GM18519 (cell line): Measurements from ENCODE around the gene ACVR1B.

ENCODE experiments used
- ATAC-seq: cut with Tn5 transposase; IDR thresholded peaks from one replicate; pipeline ENCODE4 v1.9.1; 2021; ENCODE audit warnings: mild to moderate bottlenecking, moderate library complexity; ENCODE audit not compliant: unreplicated experiment, low FRiP score

Gene ACVR1B

DNA sequence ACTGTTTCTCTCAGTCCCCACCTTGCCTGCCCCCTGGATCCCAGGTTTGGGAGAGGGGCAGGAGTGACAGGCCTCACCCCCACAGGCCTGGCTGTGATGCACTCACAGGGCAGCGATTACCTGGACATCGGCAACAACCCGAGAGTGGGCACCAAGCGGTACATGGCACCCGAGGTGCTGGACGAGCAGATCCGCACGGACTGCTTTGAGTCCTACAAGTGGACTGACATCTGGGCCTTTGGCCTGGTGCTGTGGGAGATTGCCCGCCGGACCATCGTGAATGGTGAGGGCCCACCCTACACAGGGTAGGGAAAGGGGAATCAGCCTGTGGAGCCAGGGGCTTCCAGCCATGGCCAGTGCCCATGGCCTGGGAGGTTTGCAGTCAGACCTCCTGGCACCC lies 35.5 kb upstream of the ACVR1B start:
- ATAC-seq: no peak

DNA sequence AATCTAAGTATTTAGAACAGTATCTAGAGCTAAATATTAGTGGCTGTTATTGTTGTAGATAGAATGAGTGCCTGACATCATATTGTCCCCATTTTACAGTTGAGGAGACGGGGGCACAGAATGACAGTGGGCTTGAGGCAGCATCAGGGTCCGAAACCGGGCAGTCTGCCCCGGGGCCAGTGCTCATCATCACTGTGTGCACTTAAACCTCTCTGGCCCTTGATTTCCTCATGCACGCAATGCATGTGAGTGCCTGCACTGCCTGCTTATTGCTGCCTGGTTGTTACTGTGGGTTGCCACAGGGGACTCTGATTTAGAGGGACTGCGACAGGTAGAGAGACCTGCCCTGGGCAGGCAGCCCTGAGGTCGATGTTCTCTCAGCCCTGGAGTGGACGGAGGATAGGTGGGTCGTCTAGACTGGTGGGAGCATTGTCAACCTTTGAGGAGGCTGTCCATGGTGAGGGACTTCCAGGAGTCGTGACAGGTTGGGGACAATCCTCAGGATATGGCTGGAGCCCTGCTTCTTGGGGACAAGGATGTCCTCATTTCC lies 34.4 kb upstream of the ACVR1B start:
- ATAC-seq: no peak

DNA sequence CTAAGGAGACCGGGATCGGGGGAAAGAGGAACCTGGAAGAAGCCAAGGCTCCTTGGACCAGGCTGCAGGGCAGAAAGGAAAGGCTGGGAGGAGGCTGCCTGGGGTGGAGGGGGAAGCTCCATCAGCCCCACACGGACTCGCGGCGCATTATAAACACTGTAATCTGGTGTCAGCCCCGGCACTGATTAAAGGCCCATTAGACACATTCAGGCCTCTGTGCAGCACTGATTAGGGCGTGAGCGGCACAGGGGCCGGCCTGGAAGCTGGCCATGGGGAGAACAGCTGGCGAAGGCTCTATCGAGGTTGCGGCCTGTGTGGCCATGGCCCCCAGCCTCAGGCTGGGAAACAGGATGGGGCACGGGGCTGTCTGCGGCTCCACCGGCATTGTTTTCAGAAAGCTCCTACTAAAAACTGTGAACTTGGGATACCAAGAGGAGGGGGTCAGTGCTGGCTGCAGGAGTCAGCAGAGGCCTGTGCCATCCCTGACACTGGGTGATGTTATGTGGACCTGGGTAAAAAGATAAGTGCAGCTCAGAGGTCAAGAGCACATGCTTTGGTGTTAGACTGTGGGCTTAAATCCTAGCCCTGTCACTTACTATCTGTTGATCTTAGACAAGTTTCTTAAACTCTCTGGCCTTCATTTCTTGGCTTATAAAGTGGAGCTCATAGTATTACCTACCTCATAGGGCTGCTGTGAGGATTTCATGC lies 33.6 kb upstream of the ACVR1B start:
- ATAC-seq: no peak

DNA sequence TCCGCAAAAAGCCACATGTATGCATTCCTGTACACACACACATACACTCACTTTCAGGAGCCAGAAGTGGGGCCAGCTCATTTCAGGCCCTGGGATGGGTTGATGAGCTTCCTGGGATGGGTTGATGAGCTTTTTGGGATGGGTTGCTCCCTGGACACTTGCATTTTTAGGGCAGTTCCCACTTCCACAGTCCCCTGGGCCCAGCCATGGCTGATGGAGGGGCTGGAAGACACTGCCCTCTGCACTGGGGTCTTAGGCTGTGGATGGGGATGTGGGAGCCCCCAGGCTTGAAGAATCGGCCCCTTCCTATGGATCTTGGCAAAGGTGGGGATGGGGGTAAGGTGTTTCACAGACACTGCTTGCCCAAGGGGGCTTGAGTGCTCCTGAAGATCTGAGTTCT lies 31.5 kb upstream of the ACVR1B start:
- no peak for ATAC-seq

DNA sequence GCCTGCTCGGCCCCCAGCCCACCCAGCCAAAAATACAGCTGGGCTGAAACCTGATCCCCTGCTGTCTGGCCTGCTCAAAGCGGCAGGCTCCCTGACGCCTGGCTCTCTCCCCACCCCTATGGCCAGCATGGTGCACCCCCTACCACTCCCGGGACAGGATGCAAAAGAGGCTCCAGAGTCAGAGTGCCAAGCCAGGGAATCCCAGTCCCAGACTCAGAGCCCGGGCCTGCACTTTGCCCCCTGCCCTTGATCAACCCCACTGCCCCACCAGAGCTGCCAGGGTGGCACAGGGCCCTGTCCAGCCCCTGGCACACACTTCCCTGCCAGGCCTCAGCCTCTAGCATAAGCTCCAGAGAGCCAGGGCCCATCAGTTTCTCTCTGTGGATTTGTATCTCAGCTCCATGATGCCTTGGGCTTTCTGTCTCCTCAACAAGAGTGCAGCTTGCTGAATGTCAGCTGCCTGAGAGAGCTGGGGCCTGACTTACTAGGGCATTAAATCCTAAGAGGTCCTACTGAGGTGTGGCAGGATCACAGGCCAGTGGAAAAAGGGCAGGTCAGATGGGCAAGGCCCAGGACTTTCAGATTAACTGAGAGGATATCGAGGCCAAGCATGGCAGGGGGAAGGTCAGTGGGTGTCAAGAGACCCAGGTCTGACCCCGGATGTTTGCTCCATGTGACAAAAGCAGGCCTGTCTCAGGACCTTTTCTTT lies 30.3 kb upstream of the ACVR1B start:
- ATAC-seq: no peak

GRCh38 chr12:51922146-51922545 lies 29.4 kb upstream of the ACVR1B start:
- ATAC-seq: no peak

- no peak for ATAC-seq
These were observed 28.6 kb upstream of the ACVR1B start for GRCh38 chr12:51922762-51923505.

GRCh38 chr12:51923506-51924365 lies 27.8 kb upstream of the ACVR1B start:
- ATAC-seq: no peak

DNA sequence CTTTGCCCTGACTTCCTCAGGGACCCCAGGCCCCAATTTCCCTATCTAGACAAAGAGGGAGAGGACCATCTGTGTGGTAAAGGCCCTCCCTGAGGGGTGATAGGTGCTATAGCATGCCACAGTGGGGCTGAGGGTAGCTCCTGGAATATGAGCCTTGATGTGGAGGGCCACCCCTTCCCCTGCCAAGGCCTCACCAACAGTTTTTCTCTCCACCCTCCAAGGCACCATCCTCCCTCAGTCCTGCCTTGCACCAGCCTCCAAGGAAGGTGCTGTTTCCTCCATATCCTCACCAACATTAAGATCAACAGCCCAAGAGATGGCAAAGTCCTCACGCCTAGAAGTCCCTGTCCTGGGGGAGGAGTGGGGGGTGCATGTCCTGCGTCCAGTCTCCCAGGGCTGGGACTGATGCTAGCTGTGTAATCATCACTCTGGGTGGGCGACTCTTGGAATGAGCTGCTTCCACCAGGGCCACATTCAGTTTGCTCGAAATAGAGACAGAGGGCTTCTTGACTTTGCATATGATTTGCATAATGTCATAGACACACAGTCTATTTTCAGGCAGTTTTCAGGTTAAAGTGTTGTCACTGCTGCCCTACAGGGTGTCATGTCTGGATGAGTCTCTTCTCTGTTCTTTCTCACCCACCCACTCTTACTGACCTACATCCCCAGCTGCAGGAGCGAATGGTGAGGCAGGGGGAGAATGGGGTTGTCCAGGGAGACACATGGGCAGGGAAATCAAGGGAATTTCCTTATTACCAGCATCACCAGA lies 26.8 kb upstream of the ACVR1B start:
- no peak for ATAC-seq

- ATAC-seq: no peak
These were observed 26.0 kb upstream of the ACVR1B start for GRCh38 chr12:51925346-51926063.

- ATAC-seq: no peak
These were observed 25.4 kb upstream of the ACVR1B start for GRCh38 chr12:51926064-51926632.

DNA sequence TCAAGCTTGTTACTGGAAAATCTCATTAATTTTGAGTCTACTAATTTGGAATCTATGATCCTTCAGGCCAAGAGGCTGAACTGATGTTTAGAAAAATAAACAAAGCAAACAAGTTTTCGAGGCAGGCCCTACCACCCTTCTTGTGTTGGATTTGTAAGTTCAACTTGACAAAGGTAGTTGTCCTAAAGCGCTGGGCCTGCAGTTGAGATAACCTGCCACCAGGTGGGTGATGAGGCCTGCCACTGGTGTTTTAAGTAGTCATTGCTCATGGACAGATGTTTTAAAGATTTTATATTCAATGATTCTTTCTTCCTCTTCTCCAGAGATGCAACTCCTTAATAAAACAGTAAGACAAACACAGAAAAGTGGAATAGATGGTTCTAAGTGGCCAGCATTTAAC lies 24.8 kb upstream of the ACVR1B start:
- no peak for ATAC-seq

- ATAC-seq: no peak
These were observed 19.1 kb upstream of the ACVR1B start for GRCh38 chr12:51932218-51933076.

DNA sequence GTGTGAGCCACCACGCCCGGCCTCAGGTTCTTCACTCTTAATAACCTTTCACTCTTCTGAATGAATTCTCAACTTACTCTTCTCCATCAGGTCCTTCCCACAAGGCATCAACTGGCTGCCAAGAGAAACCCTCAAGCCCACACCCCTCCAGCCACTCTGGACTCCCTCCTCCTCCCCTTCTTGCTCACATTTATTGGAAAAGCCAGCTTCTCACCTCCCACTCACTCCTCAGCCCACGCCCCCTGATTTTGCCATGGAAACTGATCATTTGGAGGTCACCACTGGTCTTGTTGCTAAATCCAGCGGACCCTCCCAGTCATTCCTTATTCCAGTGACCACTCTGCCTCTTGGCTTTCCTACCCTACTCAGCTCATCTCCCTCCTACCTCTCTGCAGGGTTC lies 17.4 kb upstream of the ACVR1B start:
- no peak for ATAC-seq

DNA sequence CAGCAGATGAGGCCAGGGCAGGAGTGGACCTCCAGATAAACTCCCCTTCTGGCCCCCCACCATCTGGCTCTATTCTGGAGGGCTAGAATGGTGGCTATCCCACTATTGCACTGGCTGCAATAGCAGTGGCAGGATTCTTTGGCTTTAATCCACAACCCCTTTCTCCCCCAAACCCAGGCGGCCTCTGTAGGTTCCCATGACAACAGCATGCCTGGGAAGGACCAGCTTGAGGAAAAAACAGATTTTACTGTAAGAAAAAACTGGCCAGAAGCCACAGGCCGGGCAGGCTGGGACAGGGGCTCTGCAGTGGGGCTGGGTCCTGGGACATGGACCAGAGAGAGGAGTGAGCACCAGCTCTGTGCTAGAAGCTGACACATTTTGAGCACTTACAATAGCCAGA lies 13.6 kb upstream of the ACVR1B start:
- ATAC-seq: no peak

GRCh38 chr12:51938726-51939125 lies 12.8 kb upstream of the ACVR1B start:
- no peak for ATAC-seq

DNA sequence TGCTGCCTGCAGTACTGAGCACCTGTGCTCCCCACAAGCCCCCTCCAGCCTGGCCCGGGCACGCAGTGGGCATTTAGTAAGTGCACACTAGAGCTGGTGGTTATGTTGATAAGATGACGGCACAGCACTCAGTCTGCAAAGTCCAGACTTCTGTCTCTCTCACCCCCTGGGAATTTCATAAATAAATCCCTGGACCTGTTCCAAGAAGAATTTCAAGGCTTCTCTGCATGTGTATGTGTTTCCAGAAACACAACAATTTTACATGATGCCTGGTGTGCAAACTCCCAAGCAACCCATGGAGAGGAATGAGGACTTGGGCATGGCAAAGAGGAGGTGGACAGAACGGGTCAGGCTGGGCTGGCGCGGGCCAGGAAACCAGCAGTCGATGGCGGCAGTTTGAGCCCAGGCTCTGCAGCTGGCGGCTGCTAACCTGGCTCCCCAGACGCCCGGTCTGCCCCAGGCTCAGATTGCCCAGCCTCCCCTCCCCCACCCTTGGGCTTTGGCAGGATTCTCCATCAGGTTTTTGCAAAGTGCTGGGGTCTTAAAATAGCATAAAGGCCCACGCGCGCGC lies 10.4 kb upstream of the ACVR1B start:
- ATAC-seq: no peak
